ENCODE results near the gene UNC119B.
A peak's percentile ranks its signal among the peaks of the same experiment; 100 is the strongest.

The UNC119B gene

DNA sequence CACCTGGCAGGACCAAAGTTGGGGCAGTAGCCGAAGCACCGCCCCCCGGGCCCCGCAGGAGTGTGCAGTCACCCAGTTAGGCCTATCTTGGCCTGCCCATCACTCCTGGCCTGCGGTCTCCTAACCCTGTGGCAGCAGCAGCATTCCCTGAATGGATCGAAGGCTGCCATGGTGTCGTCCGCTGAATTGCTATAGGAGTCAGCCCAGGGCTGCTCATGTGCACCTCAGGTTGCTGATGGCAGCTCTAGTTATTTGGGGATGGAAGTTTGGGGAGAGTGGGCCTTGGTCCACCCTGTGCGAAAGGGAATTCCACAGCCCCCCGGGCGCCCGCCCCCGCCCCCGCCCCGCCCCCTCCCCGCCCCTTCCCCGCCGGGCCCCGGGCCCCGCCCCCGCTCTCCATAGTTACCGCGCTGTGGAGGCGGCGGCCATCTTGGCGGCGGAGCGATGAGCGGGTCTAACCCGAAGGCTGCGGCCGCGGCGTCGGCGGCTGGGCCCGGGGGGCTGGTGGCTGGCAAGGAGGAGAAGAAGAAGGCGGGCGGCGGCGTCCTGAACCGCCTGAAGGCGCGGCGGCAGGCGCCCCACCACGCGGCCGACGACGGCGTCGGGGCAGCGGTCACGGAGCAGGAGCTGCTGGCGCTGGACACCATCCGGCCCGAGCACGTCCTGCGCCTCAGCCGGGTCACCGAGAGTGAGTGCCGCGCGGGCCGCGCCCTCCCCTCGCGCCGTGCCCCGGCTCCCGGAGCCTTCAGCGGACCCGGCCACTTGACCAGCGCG, at the start of gene UNC119B:
TSS of gene UNC119B (plus strand) at position 428 of the 774 bp plus-strand sequence. CDS start at position 445, 17 bp downstream.
- peak within 1 kb of the TSS; percentile 69 for H3K4me3 ChIP-seq (ENCODE audit: low read depth, low read length)
- TF ChIP-seq CTCF (IDR thresholded peaks at IDR 0.05; ENCODE audit: borderline replicate concordance, insufficient read depth, low read depth, low read length) = no peak

DNA sequence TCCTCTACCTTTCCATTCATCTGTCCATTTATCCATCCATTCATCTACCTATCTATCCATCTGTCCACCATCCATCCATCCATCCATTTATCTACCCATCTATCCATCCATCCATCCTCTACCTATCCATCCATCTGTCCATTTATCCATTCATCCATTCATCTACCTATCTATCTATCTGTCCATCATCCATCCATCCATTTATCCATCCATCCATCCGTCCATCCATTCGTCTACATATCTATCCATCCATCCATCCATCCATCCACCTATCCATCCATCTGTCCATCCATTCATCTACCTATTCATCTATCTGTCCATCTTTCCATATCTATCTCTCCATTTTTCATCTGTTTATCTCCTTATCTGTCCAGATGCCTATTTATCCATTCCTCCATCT, 48.8 kb upstream of the UNC119B start:
- no peak overlapping the region for H3K4me3 ChIP-seq (ENCODE audit: low read depth, low read length)
- TF ChIP-seq CTCF (IDR thresholded peaks at IDR 0.05; ENCODE audit: borderline replicate concordance, insufficient read depth, low read depth, low read length) = no peak

DNA sequence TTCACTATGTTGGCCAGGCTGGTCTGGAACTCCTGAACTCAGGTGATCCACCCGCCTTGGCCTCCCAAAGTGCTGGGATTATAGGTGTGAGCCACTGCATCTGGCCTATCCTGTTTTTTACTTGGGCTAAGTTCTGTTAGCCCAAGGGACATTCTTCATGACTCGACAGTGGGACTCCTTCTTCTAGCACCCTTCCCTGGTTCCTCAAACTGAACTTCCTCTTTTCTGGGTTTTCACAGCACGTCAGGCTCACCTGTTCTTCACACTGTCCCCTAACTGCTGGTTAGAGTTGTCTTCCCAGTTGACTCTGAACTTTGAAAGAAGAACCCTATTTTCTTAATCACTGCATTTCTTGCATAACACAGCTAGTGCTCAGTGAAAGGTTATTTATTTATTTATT, 47.4 kb upstream of the UNC119B start:
- TF ChIP-seq CTCF (IDR thresholded peaks at IDR 0.05; ENCODE audit: borderline replicate concordance, insufficient read depth, low read depth, low read length) = no peak
- H3K4me3 ChIP-seq (ENCODE audit: low read depth, low read length) = no peak overlapping the region

- H3K4me3 ChIP-seq (ENCODE audit: low read depth, low read length) = no peak overlapping the region
- no peak for TF ChIP-seq CTCF (IDR thresholded peaks at IDR 0.05; ENCODE audit: borderline replicate concordance, insufficient read depth, low read depth, low read length)
Observed at GRCh38 chr12:120663741-120664140, 46.5 kb upstream of the UNC119B start.

DNA sequence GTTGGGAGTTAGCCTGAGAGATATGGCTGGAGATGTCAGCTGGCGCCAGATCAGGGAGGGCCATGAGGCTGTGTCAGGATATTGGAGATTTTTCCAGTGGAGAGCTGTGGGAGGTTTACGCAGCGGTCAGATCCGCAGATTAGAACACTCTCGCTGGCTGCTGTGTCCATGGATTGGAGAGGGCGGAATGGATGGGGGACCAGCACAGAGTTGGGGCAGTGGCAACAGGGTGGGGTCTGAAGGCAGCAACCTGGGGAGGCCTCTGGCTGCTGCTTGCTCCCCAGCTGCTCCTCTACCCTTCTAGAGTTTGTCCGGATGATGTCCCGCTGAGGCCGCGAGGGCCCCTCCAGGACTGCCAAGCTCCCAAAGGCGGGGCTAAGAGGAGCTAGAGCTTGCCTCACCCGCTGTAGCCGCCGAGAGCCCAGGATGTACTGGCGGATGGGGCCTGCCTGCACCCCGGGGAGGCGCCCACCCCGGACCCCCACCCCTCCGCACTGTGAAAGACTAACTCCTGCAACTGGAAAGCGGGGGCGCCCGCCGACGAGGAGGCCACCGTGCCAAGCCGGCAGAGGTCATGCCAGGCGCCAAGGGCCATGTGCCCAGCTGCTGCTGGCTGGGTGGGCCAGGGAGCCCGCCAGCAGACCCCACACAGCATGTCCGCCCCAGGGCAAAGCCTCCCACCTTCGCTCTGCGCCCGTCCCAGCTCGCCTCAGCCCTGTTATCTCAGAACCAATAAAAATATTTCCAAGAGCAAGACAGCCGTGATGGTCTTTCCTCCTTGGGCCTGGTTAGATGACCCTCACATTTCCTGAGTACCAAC, 43.5 kb upstream of the UNC119B start:
- no peak for TF ChIP-seq CTCF (IDR thresholded peaks at IDR 0.05; ENCODE audit: borderline replicate concordance, insufficient read depth, low read depth, low read length)
- no peak overlapping the region for H3K4me3 ChIP-seq (ENCODE audit: low read depth, low read length)

GRCh38 chr12:120668091-120668867, 42.0 kb upstream of the UNC119B start:
- no peak for TF ChIP-seq CTCF (IDR thresholded peaks at IDR 0.05; ENCODE audit: borderline replicate concordance, insufficient read depth, low read depth, low read length)
- H3K4me3 ChIP-seq (ENCODE audit: low read depth, low read length) = no peak overlapping the region
